ENCODE data around the gene BORA. TPM values are rescaled to one million over a fixed set of nuclear protein-coding genes. Genes with fewer than 3 reads are reported as not detected.
A peak's percentile ranks its signal among the peaks of the same experiment; 100 is the strongest.

BORA gene
- total RNA-seq (2014; rRNA removed; shearing (Covaris generic)), result 20.0 and 23.9 TPM in 2 replicates
- polyA plus RNA-seq (2016; fragmentation: Nextera tagmentation; extraction: Ambion mirVana), result 9.1 and 12.0 TPM in 2 replicates
- long read RNA-seq, transcript BORA-203 (12 exons, 2,936 nt), result major isoform, 6 of 13 reads
- long read RNA-seq, partial matches to known transcripts, result 1 of 13 reads
- long read RNA-seq, other reads (novel, unspliced or antisense), result 2 of 13 reads

DNA sequence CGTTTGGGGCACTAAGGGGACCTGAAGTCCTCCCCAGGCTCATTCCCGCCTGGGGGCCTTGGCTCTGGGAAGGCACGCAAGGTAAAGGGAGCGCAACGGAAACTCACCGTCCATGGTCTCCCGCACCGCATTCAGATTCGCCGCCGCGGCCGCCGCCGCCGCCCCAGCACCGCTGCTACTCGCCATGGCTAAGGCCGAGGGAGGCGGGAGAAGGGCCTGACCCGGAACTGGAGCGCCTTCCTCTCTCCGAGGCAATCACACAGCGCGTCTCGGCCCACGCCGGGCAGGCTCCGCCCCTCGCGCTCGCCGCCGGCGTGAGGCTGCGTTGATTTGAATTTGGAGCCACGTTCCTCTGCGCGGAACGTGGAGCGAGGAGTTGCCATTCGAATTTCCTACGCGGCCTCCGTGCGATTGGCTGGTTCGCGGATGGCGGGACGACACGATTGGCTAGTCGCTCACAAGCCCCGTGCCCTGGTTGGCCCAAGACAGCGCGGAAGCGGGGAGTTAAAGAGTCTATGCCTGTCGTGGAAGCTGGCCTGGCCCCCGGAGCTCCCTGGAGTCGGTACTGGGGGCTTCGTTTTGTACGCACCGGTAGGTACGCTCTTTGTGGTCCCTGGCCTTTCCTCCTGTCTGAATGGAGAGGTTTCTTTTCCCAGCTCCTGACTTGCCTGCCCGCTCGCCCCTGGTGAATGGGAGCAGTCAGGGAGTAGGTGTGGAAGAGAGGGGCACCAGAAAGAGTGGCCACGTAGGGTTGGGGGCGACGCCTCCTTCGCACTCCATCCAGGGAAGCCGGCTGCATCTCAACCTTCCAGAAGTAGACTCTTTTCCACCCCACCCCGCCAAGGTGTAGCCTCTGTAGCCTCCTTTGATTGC lies at the start of gene BORA, which contains the start of gene MZT1:
TSS of gene BORA (plus strand) at position 507 of the 873 bp plus-strand sequence. CDS start 1,018 bp downstream, outside the sequence.
TSS of gene MZT1 (minus strand) at position 213 of the 873 bp plus-strand sequence. CDS start at position 186, 27 bp downstream.
- peak within 1 kb of the TSS; percentile 88 for H3K27ac Mint-ChIP-seq
- H3K27me3 ChIP-seq (ENCODE audit: insufficient read depth), result no peaks in the 10 kb centered on the region

DNA sequence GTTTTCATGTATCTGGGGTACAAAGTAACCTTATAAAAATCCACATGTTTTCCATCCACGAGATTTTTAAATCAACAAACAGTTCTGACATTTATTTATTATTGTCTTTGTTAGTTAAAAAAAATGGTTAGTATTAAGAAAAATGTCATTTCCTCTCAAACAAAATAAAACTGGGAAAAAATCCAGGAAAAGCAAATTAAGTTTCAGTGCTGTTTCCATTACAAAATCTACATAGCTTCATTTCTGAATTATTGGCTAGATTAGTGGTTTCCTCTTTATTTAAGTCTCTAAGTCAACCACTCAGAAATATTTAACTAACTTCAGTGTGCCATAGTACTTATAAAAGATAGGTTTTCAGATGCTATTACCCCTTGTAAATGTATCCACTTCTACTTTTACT lies 49.4 kb upstream of the BORA start:
- no peaks in the 10 kb centered on the region for H3K36me3 ChIP-seq (ENCODE audit: insufficient read depth)
- TF ChIP-seq, protein P1, sequence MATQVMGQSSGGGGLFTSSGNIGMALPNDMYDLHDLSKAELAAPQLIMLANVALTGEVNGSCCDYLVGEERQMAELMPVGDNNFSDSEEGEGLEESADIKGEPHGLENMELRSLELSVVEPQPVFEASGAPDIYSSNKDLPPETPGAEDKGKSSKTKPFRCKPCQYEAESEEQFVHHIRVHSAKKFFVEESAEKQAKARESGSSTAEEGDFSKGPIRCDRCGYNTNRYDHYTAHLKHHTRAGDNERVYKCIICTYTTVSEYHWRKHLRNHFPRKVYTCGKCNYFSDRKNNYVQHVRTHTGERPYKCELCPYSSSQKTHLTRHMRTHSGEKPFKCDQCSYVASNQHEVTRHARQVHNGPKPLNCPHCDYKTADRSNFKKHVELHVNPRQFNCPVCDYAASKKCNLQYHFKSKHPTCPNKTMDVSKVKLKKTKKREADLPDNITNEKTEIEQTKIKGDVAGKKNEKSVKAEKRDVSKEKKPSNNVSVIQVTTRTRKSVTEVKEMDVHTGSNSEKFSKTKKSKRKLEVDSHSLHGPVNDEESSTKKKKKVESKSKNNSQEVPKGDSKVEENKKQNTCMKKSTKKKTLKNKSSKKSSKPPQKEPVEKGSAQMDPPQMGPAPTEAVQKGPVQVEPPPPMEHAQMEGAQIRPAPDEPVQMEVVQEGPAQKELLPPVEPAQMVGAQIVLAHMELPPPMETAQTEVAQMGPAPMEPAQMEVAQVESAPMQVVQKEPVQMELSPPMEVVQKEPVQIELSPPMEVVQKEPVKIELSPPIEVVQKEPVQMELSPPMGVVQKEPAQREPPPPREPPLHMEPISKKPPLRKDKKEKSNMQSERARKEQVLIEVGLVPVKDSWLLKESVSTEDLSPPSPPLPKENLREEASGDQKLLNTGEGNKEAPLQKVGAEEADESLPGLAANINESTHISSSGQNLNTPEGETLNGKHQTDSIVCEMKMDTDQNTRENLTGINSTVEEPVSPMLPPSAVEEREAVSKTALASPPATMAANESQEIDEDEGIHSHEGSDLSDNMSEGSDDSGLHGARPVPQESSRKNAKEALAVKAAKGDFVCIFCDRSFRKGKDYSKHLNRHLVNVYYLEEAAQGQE (IDR thresholded peaks at IDR 0.05; ENCODE audit: unreplicated experiment), result no peak
- TF ChIP-seq EZH2phosphoT487 (IDR thresholded peaks at IDR 0.05; ENCODE audit: unreplicated experiment), result no peak
- TF ChIP-seq ZNF331 (CRISPR knock-in tag; IDR thresholded peaks at IDR 0.05; ENCODE audit: low read depth), result no peak
- TF ChIP-seq, protein P2, sequence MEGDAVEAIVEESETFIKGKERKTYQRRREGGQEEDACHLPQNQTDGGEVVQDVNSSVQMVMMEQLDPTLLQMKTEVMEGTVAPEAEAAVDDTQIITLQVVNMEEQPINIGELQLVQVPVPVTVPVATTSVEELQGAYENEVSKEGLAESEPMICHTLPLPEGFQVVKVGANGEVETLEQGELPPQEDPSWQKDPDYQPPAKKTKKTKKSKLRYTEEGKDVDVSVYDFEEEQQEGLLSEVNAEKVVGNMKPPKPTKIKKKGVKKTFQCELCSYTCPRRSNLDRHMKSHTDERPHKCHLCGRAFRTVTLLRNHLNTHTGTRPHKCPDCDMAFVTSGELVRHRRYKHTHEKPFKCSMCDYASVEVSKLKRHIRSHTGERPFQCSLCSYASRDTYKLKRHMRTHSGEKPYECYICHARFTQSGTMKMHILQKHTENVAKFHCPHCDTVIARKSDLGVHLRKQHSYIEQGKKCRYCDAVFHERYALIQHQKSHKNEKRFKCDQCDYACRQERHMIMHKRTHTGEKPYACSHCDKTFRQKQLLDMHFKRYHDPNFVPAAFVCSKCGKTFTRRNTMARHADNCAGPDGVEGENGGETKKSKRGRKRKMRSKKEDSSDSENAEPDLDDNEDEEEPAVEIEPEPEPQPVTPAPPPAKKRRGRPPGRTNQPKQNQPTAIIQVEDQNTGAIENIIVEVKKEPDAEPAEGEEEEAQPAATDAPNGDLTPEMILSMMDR (conservative IDR thresholded peaks at IDR 0.05; ENCODE audit: low read depth in 2 of 2), result no peak

More for the DNA sequence above, at the start of gene BORA, which contains the start of gene MZT1:
- peaks cover 22% of the 10 kb centered on the region for H3K4me1 Mint-ChIP-seq
- Histone ChIP-seq H3F3A (replicated peaks; ENCODE audit: low read depth) (no peaks in the 10 kb centered on the region), H3K4me2 (peak within 1 kb of the TSS; percentile 95), H3K36me3 (ENCODE audit: insufficient read depth) (peaks cover 4% of the 10 kb centered on the region; the same call in 1 of the 2 replicates), H3K27ac (ENCODE audit: low read depth) (peak within 1 kb of the TSS; percentile 77; the same call in 1 of the 2 replicates), H3K9me2 (ENCODE audit: insufficient read depth) (no peaks in the 10 kb centered on the region), H3K4me1 (ENCODE audit: insufficient read depth) (peaks cover 8% of the 10 kb centered on the region), H3K4me3 (peak within 1 kb of the TSS; percentile 82), H3K79me2 (replicated peaks; ENCODE audit: insufficient read depth) (peaks cover 74% of the 10 kb centered on the region), H4K20me1 (replicated peaks; ENCODE audit: insufficient read depth) (0 out of 2 replicates have a peak, but pooled peaks cover 12% of the 10 kb centered on the region), H2AFZ (peak within 1 kb of the TSS; percentile 93)
- H3K9me3 Mint-ChIP-seq, result no peaks in the 10 kb centered on the region
- H3K4me3 Mint-ChIP-seq, result peak within 1 kb of the TSS; percentile 95
- H3K27me3 Mint-ChIP-seq (ENCODE audit: insufficient read depth, low read depth, poor library complexity), result peaks cover 2% of the 10 kb centered on the region
- TF ChIP-seq POLR2AphosphoS5 (IDR thresholded peaks at IDR 0.05; ENCODE audit: low read depth), result peak; percentile 69
- TF ChIP-seq, protein P2 (conservative IDR thresholded peaks at IDR 0.05; ENCODE audit: low read depth in 2 of 2), result no peak
- no peak for TF ChIP-seq EZH2 (IDR thresholded peaks at IDR 0.05; ENCODE audit: low read depth, unreplicated experiment)
- peak; percentile 33; the same call in 1 of the 2 replicates for TF ChIP-seq CREB1 (CRISPR knock-in tag; IDR thresholded peaks at IDR 0.05; ENCODE audit: low read depth)
- H3K36me3 Mint-ChIP-seq (ENCODE audit: low read depth), result peaks cover 17% of the 10 kb centered on the region
- ATAC-seq, result peak; percentile 94
- peak; percentile 96 for DNase-seq (ENCODE audit: low spot score)

More for the DNA sequence above, 49.4 kb upstream of the BORA start:
- ATAC-seq (no peak), DNase-seq (ENCODE audit: low spot score) (no peak)
- no peak overlapping the region for H3K4me2 ChIP-seq
- H3F3A ChIP-seq (replicated peaks; ENCODE audit: low read depth), result no peaks in the 10 kb centered on the region
- H3K27ac ChIP-seq (ENCODE audit: low read depth), result no peak overlapping the region
- no peaks in the 10 kb centered on the region for H4K20me1 ChIP-seq (replicated peaks; ENCODE audit: insufficient read depth)
- no peaks in the 10 kb centered on the region for H3K9me2 ChIP-seq (ENCODE audit: insufficient read depth)
- no peak overlapping the region for H2AFZ ChIP-seq
- no peaks in the 10 kb centered on the region for H3K79me2 ChIP-seq (replicated peaks; ENCODE audit: insufficient read depth)
- H3K9me3 Mint-ChIP-seq, result no peaks in the 10 kb centered on the region; the same call in 2 of the 3 replicates
- no peaks in the 10 kb centered on the region for H3K27me3 Mint-ChIP-seq (ENCODE audit: insufficient read depth, low read depth, poor library complexity)
- H3K4me1 ChIP-seq (ENCODE audit: insufficient read depth), result no peaks in the 10 kb centered on the region
- no peak overlapping the region for H3K4me3 ChIP-seq
- H3K4me1 Mint-ChIP-seq, result peaks cover 5% of the 10 kb centered on the region
- H3K36me3 Mint-ChIP-seq (ENCODE audit: low read depth), result no peaks in the 10 kb centered on the region
- H3K27me3 ChIP-seq (ENCODE audit: insufficient read depth), result no peaks in the 10 kb centered on the region
- H3K27ac Mint-ChIP-seq, result no peak overlapping the region
- no peak overlapping the region for H3K4me3 Mint-ChIP-seq
